H1 (cell line): ENCODE measurements around the gene OR51B5. TPM values are rescaled to one million over a fixed set of nuclear protein-coding genes. Genes with fewer than 3 reads are reported as not detected.

Source experiments
- CTCF ChIP-seq, 3 experiments: IDR thresholded peaks; 1 replicate in 2 of 3; 2 replicates in 1 of 3; pipeline versions ENCODE4 v1.5.1 to v1.6.1; 2011; ENCODE audit warnings: low read length in 3 of 3, mild to moderate bottlenecking in 3 of 3, inconsistent platforms in 2 of 3, low read depth in 1 of 3, moderate library complexity in 1 of 3; ENCODE audit not compliant: insufficient read depth in 1 of 3; ENCODE audit errors: control extremely low read depth in 1 of 3
- JUN ChIP-seq: IDR thresholded peaks from 2 replicates; pipeline ENCODE4 v1.6.1; 2011; ENCODE audit warnings: low read depth, mild to moderate bottlenecking, improper control_type of control experiment, low read length
- NANOG ChIP-seq: IDR thresholded peaks from 2 replicates; pipeline ENCODE4 v1.6.1; 2011; ENCODE audit warnings: low read length, low read depth, mild to moderate bottlenecking, inconsistent platforms; ENCODE audit not compliant: insufficient read depth, poor library complexity, severe bottlenecking
- POU5F1 ChIP-seq: IDR thresholded peaks from 2 replicates; pipeline ENCODE4 v1.6.1; 2011; ENCODE audit warnings: low read depth, mild to moderate bottlenecking, low read length, moderate library complexity
- ZNF274 ChIP-seq: IDR thresholded peaks from 2 replicates; pipeline ENCODE4 v1.7.0; 2012; ENCODE audit warnings: low read length, borderline replicate concordance; ENCODE audit errors: extremely low read depth
- polyA plus RNA-seq, 7 experiments: library from polyadenylated mRNA; depleted of rRNA in 3 of 7; stranded (reverse) in 5 of 7; unstranded in 2 of 7; fragments of >200 nt in 5 of 7; fragments of 200-250 nt in 2 of 7; gene quantifications; 1 replicate in 5 of 7; 2 replicates in 1 of 7; 4 replicates in 1 of 7; pipeline versions ENCODE4 v1.2.1 to v1.2.3, GENCODE V29; 2011 to 2013; ENCODE audit warnings: missing spikeins in 2 of 7, mixed read lengths in 2 of 7
- total RNA-seq: library from RNA; stranded (reverse); fragmentation: NEBNext Ultra II Directional; extraction: Animal tissue kit (Norgen Biotek cat#: 25700); gene quantifications from 2 replicates; pipeline ENCODE4 v1.2.1, GENCODE V29; 2021

OR51B5 gene
- total and polyA plus RNA-seq, 2 of the 8 experiments (the other 6 are each of a cell fraction or from before 2014, with no cell fraction given), result not detected

DNA sequence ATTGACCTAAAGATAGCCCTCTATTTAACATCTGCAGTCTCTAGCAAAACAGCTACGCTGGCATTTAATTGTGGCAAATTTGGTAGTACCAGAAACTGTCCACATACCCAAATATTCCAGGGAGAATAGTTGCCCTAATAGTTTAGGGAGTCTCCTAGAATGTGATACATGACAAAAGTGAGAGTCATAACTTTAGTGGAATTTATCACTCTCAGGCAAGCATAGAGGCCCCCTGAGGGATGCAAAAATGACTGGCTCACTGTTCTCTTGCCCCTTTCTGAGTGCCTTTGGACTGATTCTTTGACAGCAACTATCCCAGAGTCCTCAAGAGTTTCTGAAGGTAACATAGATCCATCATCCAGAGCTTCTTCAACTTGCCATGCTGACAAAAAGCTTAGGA lies 39.3 kb downstream of the OR51B5 start (continued):
- TF ChIP-seq CTCF (IDR thresholded peaks at IDR 0.05; ENCODE audit: control extremely low read depth in 1 of 3, insufficient read depth in 1 of 3, low read depth in 1 of 3, low read length in 3 of 3) (no peak), ZNF274 (no peak), POU5F1 (no peak), JUN (no peak), NANOG (no peak)
